ENCODE measurements around the gene TTC1. TPM values are rescaled to one million over a fixed set of nuclear protein-coding genes. Genes with fewer than 3 reads are reported as not detected.
"Not testable (repeated sequence)": the region's sequence is repeated elsewhere in the genome, so short reads cannot be mapped to it uniquely, and the experiment has no call there.

The TTC1 gene
- total RNA-seq, 6 experiments from 2014 or later: 63.9 to 76.0 (median 70.6) TPM

DNA sequence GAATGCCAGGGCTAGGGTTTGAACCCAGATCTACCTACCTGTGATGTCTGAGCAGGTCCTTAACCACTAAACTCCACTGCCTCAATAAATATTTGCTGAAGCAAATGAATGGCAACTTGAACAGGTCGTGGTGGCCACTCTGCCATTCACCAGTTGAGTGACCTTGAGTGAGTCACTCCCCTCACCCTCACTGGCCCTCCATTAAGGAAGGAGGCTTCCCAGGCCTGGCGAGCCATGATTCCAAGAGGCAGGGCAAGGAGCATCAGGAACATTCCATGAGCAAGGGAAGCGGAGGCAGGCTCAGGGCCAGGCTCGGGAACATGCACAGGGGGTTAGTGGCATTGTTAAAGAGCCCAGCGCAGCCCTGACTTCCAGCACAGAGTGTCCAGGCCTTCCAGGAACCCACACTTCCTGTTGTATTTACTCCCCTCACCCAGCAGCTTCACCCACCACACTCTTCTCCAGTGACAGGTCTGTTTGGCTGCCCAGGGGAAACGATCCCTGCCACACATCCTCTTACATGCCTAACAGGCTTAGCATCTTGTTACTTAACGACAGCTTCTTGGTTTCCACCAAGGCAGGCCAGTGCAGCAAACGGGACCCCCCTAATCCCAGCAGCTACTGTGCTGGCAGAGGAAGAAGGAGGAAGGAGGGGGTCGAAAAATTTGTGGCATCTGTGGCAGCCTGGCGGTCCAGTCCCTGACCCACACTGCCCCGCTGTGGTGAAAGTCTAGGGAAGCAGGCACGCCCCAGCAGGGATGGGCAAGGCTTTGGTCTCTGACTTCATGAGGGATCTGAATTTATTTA is 43.7 kb upstream of the TTC1 start:
- H3K36me3 Mint-ChIP-seq (ENCODE audit: low read depth): no peaks in the 10 kb centered on the region
- peak; percentile 22 for DNase-seq
- H3K4me3 Mint-ChIP-seq: no peak overlapping the region
- no peaks in the 10 kb centered on the region; the same call in 1 of the 2 replicates for H3K27me3 Mint-ChIP-seq (ENCODE audit: insufficient read depth)
- H3K9me3 Mint-ChIP-seq: no peaks in the 10 kb centered on the region
- H3K27ac Mint-ChIP-seq: no peak overlapping the region
- H3K4me1 Mint-ChIP-seq (ENCODE audit: low read depth): peaks cover 13% of the 10 kb centered on the region
- TF ChIP-seq, protein P1, sequence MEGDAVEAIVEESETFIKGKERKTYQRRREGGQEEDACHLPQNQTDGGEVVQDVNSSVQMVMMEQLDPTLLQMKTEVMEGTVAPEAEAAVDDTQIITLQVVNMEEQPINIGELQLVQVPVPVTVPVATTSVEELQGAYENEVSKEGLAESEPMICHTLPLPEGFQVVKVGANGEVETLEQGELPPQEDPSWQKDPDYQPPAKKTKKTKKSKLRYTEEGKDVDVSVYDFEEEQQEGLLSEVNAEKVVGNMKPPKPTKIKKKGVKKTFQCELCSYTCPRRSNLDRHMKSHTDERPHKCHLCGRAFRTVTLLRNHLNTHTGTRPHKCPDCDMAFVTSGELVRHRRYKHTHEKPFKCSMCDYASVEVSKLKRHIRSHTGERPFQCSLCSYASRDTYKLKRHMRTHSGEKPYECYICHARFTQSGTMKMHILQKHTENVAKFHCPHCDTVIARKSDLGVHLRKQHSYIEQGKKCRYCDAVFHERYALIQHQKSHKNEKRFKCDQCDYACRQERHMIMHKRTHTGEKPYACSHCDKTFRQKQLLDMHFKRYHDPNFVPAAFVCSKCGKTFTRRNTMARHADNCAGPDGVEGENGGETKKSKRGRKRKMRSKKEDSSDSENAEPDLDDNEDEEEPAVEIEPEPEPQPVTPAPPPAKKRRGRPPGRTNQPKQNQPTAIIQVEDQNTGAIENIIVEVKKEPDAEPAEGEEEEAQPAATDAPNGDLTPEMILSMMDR (IDR thresholded peaks at IDR 0.05): peak; percentile 74

DNA sequence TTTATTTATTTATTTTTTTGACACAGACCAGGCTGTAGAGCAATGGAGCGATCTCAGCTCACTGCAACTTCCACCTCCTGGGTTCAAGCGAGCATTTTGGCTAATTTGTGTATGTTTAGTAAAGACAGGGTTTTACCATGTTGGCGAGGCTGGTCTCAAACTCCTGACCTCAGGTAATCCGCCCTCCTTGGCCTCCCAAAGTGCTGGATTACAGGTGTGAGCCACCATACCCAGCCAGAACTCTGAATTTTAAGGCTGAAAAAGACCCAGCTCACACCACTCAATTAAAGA is 43.2 kb upstream of the TTC1 start:
- not testable (repeated sequence) for DNase-seq; H3K36me3 Mint-ChIP-seq (ENCODE audit: low read depth); H3K27ac Mint-ChIP-seq; H3K4me3 Mint-ChIP-seq; H3K27me3 Mint-ChIP-seq (ENCODE audit: insufficient read depth); H3K9me3 Mint-ChIP-seq
- H3K4me1 Mint-ChIP-seq (ENCODE audit: low read depth): peaks cover 19% of the 10 kb centered on the region
- TF ChIP-seq, protein P1 (IDR thresholded peaks at IDR 0.05): 0 out of 2 replicates have a peak, but pooled peaks have one; percentile 11

GRCh38 chr5:159969966-159970365 is 39.0 kb upstream of the TTC1 start:
- TF ChIP-seq, protein P1 (IDR thresholded peaks at IDR 0.05): no peak
- Mint-ChIP-seq H3K4me1 (ENCODE audit: low read depth) (peaks cover 51% of the 10 kb centered on the region), H3K27ac (peak overlapping the region; percentile 3; the same call in 1 of the 2 replicates), H3K9me3 (no peaks in the 10 kb centered on the region), H3K27me3 (ENCODE audit: insufficient read depth) (no peaks in the 10 kb centered on the region), H3K36me3 (ENCODE audit: low read depth) (peaks cover 12% of the 10 kb centered on the region), H3K4me3 (no peak overlapping the region)
- no peak for DNase-seq

- H3K4me3 Mint-ChIP-seq: peak overlapping the region; percentile 41
These were observed 37.9 kb upstream of the TTC1 start for GRCh38 chr5:159971038-159971437.

DNA sequence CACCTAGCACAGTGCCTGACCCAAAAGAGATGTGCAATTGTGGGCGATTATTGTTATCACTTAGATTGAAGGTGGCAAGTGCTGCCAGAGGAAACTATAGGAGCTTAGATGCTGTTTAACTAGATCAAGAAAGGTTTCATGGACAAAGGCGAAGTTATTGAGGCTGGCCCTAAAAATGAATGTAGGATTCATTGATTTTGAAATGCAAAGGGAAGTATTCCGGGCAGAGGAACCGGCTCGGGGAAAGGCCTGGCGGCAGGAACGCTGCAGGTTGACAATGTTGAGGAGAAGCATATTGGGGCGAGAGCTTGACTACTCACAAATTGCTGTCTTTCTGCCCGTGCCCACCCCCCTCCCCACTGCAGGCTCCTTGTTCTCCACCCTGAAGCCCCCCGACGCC is 37.4 kb upstream of the TTC1 start:
- TF ChIP-seq, protein P1 (IDR thresholded peaks at IDR 0.05): no peak
- Mint-ChIP-seq H3K27me3 (ENCODE audit: insufficient read depth) (no peaks in the 10 kb centered on the region), H3K27ac (no peak overlapping the region; the same call in 1 of the 2 replicates), H3K4me3 (peak overlapping the region; percentile 41; the same call in 1 of the 2 replicates), H3K36me3 (ENCODE audit: low read depth) (peaks cover 12% of the 10 kb centered on the region), H3K4me1 (ENCODE audit: low read depth) (peaks cover 60% of the 10 kb centered on the region), H3K9me3 (no peaks in the 10 kb centered on the region)
- no peak for DNase-seq

More at GRCh38 chr5:159971038-159971437, 37.9 kb upstream of the TTC1 start:
- DNase-seq: peak; percentile 60
- H3K27me3 Mint-ChIP-seq (ENCODE audit: insufficient read depth): no peaks in the 10 kb centered on the region
- peak overlapping the region; percentile 14 for H3K27ac Mint-ChIP-seq
- TF ChIP-seq, protein P1 (IDR thresholded peaks at IDR 0.05): no peak
- no peaks in the 10 kb centered on the region for H3K9me3 Mint-ChIP-seq
- H3K36me3 Mint-ChIP-seq (ENCODE audit: low read depth): peaks cover 12% of the 10 kb centered on the region
- peaks cover 55% of the 10 kb centered on the region for H3K4me1 Mint-ChIP-seq (ENCODE audit: low read depth)
